ENCODE results near the gene MCAT.

MCAT gene

DNA sequence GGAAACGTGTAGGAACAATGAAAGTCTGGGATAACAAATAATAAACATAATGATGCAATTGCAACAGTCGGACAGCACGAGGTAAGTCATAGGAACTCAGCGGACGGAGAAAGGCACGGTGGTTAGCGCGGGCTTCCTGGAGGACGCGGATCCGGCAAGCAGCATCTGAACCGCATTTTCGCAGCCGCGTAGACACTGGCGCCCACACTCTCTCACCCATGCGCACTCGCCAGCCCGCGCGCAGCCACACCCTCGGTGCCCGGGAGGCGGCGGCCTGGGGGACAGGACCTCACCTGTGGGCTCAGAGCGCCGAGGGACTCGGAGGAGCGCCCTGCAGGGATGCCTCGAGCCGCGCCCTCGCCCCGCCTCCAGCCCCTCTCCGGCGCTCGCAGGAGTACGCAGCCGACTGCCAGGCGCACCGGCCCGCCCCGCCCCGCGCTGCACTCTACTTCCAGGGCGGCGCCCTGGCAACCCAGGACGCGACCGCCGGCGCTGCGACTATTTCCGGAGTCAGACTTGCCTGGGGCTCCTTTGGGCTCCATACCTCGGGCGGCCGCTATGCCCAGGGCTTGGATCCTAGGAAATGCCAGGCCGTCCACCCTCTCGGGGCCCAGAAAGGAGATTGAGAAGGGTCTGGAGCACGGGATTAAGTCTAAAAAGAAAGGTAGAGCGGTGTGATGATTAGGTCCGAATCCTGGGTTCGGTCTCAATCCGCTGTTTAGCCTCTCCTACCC lies 54.0 kb downstream of the MCAT start, which contains the start of gene TTLL1:
TSS of gene TTLL1 (minus strand) at position 408 of the 734 bp plus-strand sequence. CDS start 13,805 bp downstream, outside the sequence.
- DNase-seq = peak; percentile 68 to 95 (median 86)

DNA sequence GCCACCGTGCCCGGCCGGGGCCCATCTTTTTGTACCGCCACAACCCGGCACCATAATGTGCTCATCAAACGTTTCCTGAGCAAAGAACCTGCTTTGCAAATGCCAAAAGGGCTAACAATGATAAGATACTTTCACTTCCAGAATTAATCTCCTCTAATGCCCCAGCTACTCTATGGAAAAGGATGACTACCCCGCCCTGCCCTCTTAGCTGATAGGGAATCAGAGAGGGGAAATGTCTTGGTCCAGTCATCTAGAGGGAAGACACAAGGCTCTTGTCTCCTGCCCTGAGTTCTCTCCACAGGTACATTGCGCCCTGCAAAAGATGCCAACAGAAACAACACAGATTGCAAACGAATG lies 54.6 kb downstream of the MCAT start:
- DNase-seq = peak in 1 of 5 experiments; percentile 19

DNA sequence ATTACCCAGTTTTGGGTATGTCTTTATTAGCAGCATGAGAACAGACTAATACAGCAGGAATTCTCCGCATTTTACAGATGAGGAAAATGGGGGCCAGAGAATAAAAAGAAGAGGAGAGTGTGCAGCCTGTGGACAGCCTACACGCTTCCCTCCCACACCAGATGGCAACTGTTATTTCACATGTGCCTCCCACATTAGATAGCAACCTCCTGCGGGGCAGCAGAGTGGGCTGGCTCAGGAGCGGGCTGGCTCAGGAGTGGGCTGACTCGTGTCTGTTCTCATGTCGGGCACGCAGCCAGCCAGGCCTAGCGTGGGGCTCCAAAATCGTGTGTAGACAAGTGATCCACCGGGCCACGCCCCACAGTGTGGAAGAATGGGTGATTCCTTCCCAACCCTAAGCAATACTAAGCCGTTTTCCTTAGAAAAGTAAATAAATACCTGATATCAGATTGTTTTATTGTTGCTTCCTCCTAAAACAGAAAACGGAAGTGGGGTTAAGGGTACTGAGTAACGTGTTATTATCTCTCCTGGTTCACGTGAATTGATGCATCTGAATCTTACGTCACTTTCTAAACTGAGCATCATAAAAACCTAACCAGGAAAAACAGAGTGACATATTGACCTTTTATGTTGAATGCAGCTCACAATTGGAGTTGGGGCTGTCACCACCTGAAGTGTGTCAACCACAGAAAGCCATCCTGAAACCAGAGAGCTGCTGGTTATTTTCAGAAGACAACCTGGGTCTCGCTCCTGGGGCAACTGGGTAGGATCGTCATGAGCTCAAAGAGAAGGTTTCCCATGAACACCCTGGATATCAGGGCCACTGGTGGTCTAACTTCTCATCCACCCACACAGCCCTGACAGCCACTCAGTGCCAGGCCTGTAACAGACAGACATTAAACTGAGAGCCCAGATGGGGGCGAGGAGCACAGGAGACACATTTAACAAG lies 57.3 kb downstream of the MCAT start:
- DNase-seq = peak in 2 of 5 experiments; percentile 71 to 80

Measured in T-helper 2 cell (primary cell).